Esophagus muscularis mucosa (tissue), 4 donors: Measurements from ENCODE around the gene ZBTB47. TPM values are rescaled to one million over a fixed set of nuclear protein-coding genes. Genes with fewer than 3 reads are reported as not detected.

Source experiments
- DNase-seq: peaks from one replicate; pipeline ENCODE4 v3.0.0-alpha.2; 2017; ENCODE audit errors: extremely low spot score
- H3K27ac ChIP-seq, 4 donors: fragments of 200-600 bp; sonication (generic); replicated peaks in 1 of 4; 1 replicate in 3 of 4; 2 replicates in 1 of 4; pipeline ENCODE4 v1.5.1; 2016 to 2019; ENCODE audit warnings: mild to moderate bottlenecking in 1 of 4
- H3K27me3 ChIP-seq, 4 donors: fragments of 200-600 bp; sonication (generic); one replicate each; pipeline versions ENCODE4 v1.5.1 to v1.6.0; 2016 to 2019
- H3K36me3 ChIP-seq, 4 donors: fragments of 200-600 bp; sonication (generic); one replicate each; pipeline ENCODE4 v1.5.1; 2016 to 2019
- H3K4me1 ChIP-seq, 4 donors: fragments of 200-600 bp; sonication (generic); one replicate each; pipeline ENCODE4 v1.5.1; 2016 to 2019
- H3K4me3 ChIP-seq, 4 donors: fragments of 200-600 bp; sonication (generic); 1 replicate in 2 of 4; 2 replicates in 2 of 4; pipeline ENCODE4 v1.5.1; 2016 to 2019; ENCODE audit warnings: mild to moderate bottlenecking in 4 of 4, moderate library complexity in 1 of 4
- H3K9me3 ChIP-seq, 4 donors: fragments of 200-600 bp; sonication (generic); 1 replicate in 3 of 4; 2 replicates in 1 of 4; pipeline ENCODE4 v1.5.1; 2016 to 2019
- EP300 ChIP-seq: sonication (generic); formaldehyde crosslinking; IDR thresholded peaks from one replicate; pipeline ENCODE4 v1.6.1; 2017; ENCODE audit warnings: antibody characterized with exemption
- POLR2A ChIP-seq: fragments of 450-650 bp; IDR thresholded peaks from one replicate; pipeline ENCODE4 v1.6.1; 2017; ENCODE audit warnings: antibody characterized with exemption, moderate library complexity, mild to moderate bottlenecking, low read depth
- POLR2AphosphoS5 ChIP-seq, 2 donors: sonication (generic); formaldehyde crosslinking; IDR thresholded peaks; one replicate each; pipeline ENCODE4 v1.6.1; 2017; ENCODE audit warnings: antibody characterized with exemption in 2 of 2
- WGBS: methylation state at CpG from one replicate; pipeline ENCODE4 v1.1.5; 2018; 5-methylcytosine and 5-hydroxymethylcytosine counted together
- intact Hi-C: fragments of 100-400 bp; cut with DNase I; formaldehyde crosslinking; loops from one replicate; pipeline ENCODE4 v1.15.1; 2023
- total RNA-seq, 4 donors: library from RNA; depleted of rRNA; stranded (reverse); fragments of >200 nt; gene quantifications; one replicate each; pipeline versions ENCODE4 v1.1.0 to v1.2.1, GENCODE V29; 2016
- TF ChIP-seq, protein P1 (sequence below), 3 experiments: fragments of 200-600 bp in 2 of 3; fragments of 450-650 bp in 1 of 3; sonication (generic) in 2 of 3; IDR thresholded peaks; one replicate each; pipeline ENCODE4 v1.5.1; 2017 to 2019; ENCODE audit warnings: antibody characterized with exemption in 3 of 3, mild to moderate bottlenecking in 2 of 3, moderate library complexity in 1 of 3

ZBTB47 gene
- total RNA-seq, 4 donors from 2014 or later, result 75.4 to 137 (median 95.7) TPM

DNA sequence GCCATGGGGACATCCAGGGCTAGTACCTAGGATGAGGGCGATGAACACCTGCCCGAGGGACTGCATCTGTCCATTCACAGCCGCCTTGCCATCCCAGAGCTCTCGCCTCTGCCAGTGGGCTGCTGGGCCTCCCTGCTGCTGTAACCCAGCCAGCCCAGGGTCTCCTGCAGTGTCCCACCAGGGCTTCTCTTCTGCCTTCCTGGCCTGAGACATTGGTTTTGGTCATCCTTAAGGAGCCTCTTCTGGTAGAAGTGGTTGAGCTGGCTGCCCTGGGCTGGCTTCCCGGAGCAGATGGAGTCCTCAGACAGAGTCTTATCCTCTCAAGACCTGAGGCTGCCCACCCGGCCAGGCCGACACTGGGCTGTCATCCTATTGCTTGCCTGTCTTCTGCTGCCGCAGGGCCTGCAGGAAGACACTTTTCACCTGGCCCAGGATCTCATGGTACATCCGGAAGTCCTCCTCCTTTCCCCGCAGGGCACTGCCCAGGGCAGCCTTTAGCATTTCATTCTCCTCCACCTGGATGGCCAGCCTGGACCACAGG lies 55.2 kb downstream of the ZBTB47 start:
- DNase-seq, result no peak
- intact Hi-C loops, result no loop called here
- Histone ChIP-seq H3K4me3 (no peak overlapping the region), H3K27me3 (peaks cover 0 to 7% (median 0%) of the 10 kb centered on the region in 4 donors), H3K4me1 (peaks cover 0 to 6% (median 0%) of the 10 kb centered on the region in 4 donors), H3K27ac (no peak overlapping the region), H3K36me3 (no peaks in the 10 kb centered on the region), H3K9me3 (no peaks in the 10 kb centered on the region)
- WGBS, result 95% methylated on average over 8 of the region's 10 CpGs
- TF ChIP-seq, protein P1, sequence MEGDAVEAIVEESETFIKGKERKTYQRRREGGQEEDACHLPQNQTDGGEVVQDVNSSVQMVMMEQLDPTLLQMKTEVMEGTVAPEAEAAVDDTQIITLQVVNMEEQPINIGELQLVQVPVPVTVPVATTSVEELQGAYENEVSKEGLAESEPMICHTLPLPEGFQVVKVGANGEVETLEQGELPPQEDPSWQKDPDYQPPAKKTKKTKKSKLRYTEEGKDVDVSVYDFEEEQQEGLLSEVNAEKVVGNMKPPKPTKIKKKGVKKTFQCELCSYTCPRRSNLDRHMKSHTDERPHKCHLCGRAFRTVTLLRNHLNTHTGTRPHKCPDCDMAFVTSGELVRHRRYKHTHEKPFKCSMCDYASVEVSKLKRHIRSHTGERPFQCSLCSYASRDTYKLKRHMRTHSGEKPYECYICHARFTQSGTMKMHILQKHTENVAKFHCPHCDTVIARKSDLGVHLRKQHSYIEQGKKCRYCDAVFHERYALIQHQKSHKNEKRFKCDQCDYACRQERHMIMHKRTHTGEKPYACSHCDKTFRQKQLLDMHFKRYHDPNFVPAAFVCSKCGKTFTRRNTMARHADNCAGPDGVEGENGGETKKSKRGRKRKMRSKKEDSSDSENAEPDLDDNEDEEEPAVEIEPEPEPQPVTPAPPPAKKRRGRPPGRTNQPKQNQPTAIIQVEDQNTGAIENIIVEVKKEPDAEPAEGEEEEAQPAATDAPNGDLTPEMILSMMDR (IDR thresholded peaks at IDR 0.05), result no peak
- no peak for TF ChIP-seq POLR2AphosphoS5 (IDR thresholded peaks at IDR 0.05)
- TF ChIP-seq EP300, result no peak
- TF ChIP-seq POLR2A, result no peak

DNA sequence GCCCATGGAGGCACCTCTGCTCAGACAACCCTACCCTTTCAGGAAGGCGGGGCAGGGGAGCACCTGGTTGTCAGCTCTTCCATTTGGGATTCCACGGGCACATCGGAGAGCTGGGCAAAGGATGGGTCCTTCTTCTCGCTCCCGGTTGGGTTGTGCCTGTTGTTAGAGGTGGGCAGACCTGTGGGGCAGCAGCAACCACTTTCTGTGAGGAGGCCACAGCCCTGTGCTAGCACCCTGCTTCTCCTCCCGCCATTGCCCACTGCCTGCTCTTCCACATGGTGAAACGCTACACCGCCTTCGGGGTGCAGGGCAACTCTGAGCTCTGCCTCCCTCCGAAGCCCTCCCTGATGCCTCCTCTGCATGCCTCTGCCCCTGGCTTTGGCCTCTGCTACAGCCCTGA lies 56.1 kb downstream of the ZBTB47 start:
- H3K27ac ChIP-seq, result no peak overlapping the region
- TF ChIP-seq POLR2A, result no peak
- TF ChIP-seq EP300, result no peak
- TF ChIP-seq POLR2AphosphoS5 (IDR thresholded peaks at IDR 0.05), result no peak
- TF ChIP-seq, protein P1 (IDR thresholded peaks at IDR 0.05), result no peak
- intact Hi-C loops, result no loop called here
- H3K4me1 ChIP-seq, result peaks cover 0 to 6% (median 0%) of the 10 kb centered on the region in 4 donors
- WGBS, result 88% methylated on average over 9 of the region's 10 CpGs
- peaks cover 0 to 7% (median 0%) of the 10 kb centered on the region in 4 donors for H3K27me3 ChIP-seq
- H3K9me3 ChIP-seq, result no peaks in the 10 kb centered on the region
- no peaks in the 10 kb centered on the region for H3K36me3 ChIP-seq
- DNase-seq, result no peak
- H3K4me3 ChIP-seq, result no peak overlapping the region

DNA sequence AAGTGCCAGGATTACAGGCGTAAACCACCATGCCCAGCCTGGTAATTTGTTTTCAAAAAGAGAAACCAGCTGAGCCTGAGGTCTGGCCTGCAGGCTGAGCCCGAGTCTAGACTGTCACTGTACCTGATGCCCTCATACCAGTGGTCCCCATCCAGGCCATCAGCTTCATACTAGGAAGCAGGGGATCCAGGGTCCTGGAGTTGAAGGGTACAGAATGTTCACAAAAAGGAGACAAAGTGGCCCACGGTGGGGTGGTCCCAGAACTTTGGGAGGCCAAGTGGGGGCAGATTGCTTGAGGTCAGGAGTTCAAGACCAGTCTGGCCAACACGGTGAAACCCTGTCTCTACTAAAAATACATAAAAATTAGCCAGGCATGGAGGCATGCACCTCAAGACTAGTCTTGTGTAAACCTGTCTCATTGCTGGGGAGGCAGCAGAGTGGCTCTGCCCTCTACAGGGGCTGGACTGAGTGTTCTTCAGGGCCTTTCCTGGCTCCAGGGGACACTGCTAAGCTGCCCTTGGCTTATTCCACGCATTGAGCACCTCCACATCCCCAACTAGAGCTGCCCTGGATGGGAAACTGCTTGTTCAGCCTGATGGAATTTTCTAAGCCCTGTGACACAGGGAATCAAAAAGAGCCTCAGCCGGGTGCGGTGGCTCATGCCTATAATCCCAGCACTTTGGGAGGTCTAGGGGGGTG lies 57.0 kb downstream of the ZBTB47 start:
- no peak for DNase-seq
- 76% methylated on average over 6 of the region's 7 CpGs for WGBS
- no peak overlapping the region for H3K4me3 ChIP-seq
- peaks cover 0 to 7% (median 0%) of the 10 kb centered on the region in 4 donors for H3K27me3 ChIP-seq
- no peaks in the 10 kb centered on the region for H3K36me3 ChIP-seq
- peaks cover 0 to 6% (median 0%) of the 10 kb centered on the region in 4 donors for H3K4me1 ChIP-seq
- TF ChIP-seq, protein P1 (IDR thresholded peaks at IDR 0.05), result no peak
- TF ChIP-seq POLR2AphosphoS5 (IDR thresholded peaks at IDR 0.05) (no peak), EP300 (no peak), POLR2A (no peak)
- intact Hi-C loops, result no loop called here
- H3K27ac ChIP-seq, result no peak overlapping the region
- no peaks in the 10 kb centered on the region for H3K9me3 ChIP-seq

DNA sequence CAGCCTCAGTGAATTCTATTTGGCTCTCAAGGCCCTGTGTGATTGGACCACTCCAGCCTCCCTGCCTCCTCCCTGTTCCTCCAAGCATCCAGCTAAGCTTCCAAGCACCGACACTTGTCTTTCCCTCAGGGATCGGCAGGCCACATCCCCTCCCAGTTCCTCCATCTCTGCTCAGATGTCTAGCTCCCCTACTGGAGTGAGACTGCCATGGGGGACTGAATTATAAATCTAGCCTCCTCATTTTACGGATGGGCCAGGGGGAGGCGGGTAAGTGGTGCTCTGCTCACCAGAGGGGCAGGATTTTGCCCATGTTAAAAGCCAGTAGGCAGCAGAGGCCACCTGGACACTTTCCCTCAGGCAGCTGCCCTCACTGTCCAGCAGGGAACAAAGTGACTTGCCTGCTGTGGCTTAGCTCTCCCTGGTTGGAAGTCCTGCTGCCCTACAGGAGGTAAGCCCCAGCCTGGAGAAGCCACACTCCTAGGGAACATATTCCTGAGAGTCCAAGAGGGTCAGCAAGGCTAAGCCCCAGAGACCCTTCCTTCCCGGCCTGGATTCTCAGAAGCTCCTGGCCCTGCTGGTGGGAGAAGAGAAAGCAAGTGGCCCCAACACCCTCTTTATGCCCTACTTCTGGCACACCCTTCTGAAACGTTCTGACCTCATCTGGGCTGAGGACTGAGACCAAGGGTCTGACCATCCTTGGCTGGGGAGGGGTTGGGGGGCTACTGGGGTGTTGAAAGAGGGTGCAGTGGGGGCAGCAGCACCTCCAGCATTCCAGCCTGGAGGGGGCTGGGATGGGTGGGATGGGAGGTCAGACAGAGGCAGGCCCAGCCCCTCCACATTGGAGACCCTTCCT lies 58.2 kb downstream of the ZBTB47 start:
- H3K36me3 ChIP-seq, result no peaks in the 10 kb centered on the region
- peaks cover 0 to 7% (median 0%) of the 10 kb centered on the region in 4 donors for H3K27me3 ChIP-seq
- H3K4me3 ChIP-seq, result no peak overlapping the region
- no peaks in the 10 kb centered on the region for H3K4me1 ChIP-seq
- intact Hi-C loops, result no loop called here
- TF ChIP-seq, protein P1 (IDR thresholded peaks at IDR 0.05), result no peak
- TF ChIP-seq EP300, result no peak
- no peak for TF ChIP-seq POLR2A
- TF ChIP-seq POLR2AphosphoS5 (IDR thresholded peaks at IDR 0.05), result no peak
- no peak for DNase-seq
- H3K27ac ChIP-seq, result no peak overlapping the region
- WGBS, result 68% methylated on average over 6 of the region's 6 CpGs
- no peaks in the 10 kb centered on the region for H3K9me3 ChIP-seq
